Colonic mucosa (tissue), 4 donors: ENCODE data around the gene MLPH. TPM values are rescaled to one million over a fixed set of nuclear protein-coding genes. Genes with fewer than 3 reads are reported as not detected.

Experiments
- DNase-seq: peaks from one replicate; pipeline ENCODE4 v3.0.0-alpha.2; 2020
- H3K27ac ChIP-seq: fragments of 200-600 bp; one replicate; pipeline ENCODE4 v1.8.0; 2021
- H3K27me3 ChIP-seq: fragments of 200-600 bp; one replicate; pipeline ENCODE4 v1.8.0; 2021
- H3K36me3 ChIP-seq: fragments of 200-600 bp; one replicate; pipeline ENCODE4 v1.8.0; 2021
- H3K4me1 ChIP-seq: fragments of 200-600 bp; one replicate; pipeline ENCODE4 v1.8.0; 2021; ENCODE audit warnings: mild to moderate bottlenecking
- H3K4me3 ChIP-seq: fragments of 200-600 bp; one replicate; pipeline ENCODE4 v1.8.0; 2021
- H3K9ac ChIP-seq, 2 donors: one replicate each; pipeline ENCODE4 v1.7.0; 2013; ENCODE audit warnings: control low read depth in 2 of 2, low read depth in 2 of 2, low read length in 2 of 2
- H3K9me3 ChIP-seq: fragments of 200-600 bp; one replicate; pipeline ENCODE4 v1.8.0; 2021
- CTCF ChIP-seq: fragments of 200-600 bp; IDR thresholded peaks from one replicate; pipeline ENCODE4 v1.8.0; 2022; ENCODE audit warnings: antibody characterized with exemption, mild to moderate bottlenecking
- intact Hi-C: fragments of 100-400 bp; cut with DNase I; formaldehyde crosslinking; loops from one replicate; pipeline ENCODE4 v1.14.1; 2022
- total RNA-seq, 2 donors: library from RNA; stranded (reverse); fragmentation: NEBNext Ultra II Directional in 1 of 2; extraction: Animal tissue kit (Norgen Biotek cat#: 25700) in 1 of 2; gene quantifications; one replicate each; pipeline ENCODE4 v1.2.1, GENCODE V29; 2021
- donor health status: healthy.
- donor health status: DM: no; HTN: no; CAD: no.
- donor health status: DM: no; HTN: no; CAD: no.

The MLPH gene
- total RNA-seq, 2 donors from 2014 or later = 87.9 to 111 TPM

DNA sequence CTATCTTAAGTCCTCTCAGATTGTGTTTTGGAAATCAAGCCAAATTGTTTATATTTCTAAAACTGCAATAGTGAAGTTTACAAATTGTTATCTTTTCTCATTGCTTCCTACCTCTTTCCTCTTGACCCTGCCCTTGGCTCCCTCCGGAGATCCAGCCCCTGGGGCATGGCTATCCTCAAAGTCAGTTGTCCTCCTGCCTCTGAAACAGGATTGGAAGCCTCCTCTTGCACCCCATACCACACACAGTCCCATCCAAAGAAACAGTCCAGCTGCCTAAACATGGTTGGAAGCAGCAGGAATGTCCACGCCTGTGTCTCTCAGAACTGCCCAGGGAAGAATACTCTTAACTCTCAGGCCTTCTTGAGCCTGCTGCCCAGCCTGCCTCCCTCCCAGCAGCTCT is 43.0 kb upstream of the MLPH start:
- no peak for TF ChIP-seq CTCF
- DNase-seq = no peak
- H3K9ac ChIP-seq = no peak overlapping the region
- no peak overlapping the region for H3K4me3 ChIP-seq
- H3K27ac ChIP-seq = no peak overlapping the region
- H3K9me3 ChIP-seq = no peaks in the 10 kb centered on the region
- H3K27me3 ChIP-seq = no peaks in the 10 kb centered on the region
- no peaks in the 10 kb centered on the region for H3K36me3 ChIP-seq
- intact Hi-C loops = no loop called here
- H3K4me1 ChIP-seq = no peaks in the 10 kb centered on the region

- intact Hi-C loops = no loop called here
- Histone ChIP-seq H3K4me3 (no peak overlapping the region), H3K27me3 (no peaks in the 10 kb centered on the region), H3K9me3 (no peaks in the 10 kb centered on the region), H3K27ac (no peak overlapping the region), H3K4me1 (no peaks in the 10 kb centered on the region), H3K36me3 (no peaks in the 10 kb centered on the region), H3K9ac (no peak overlapping the region)
- DNase-seq = no peak
- TF ChIP-seq CTCF = no peak
Measured at GRCh38 chr2:237445611-237446337, 41.3 kb upstream of the MLPH start.

GRCh38 chr2:237446338-237446665 is 40.7 kb upstream of the MLPH start:
- Histone ChIP-seq H3K27me3 (no peaks in the 10 kb centered on the region), H3K4me3 (no peak overlapping the region), H3K9me3 (no peaks in the 10 kb centered on the region), H3K27ac (no peak overlapping the region), H3K4me1 (no peaks in the 10 kb centered on the region), H3K9ac (no peak overlapping the region), H3K36me3 (no peaks in the 10 kb centered on the region)
- intact Hi-C loops = no loop called here
- no peak for TF ChIP-seq CTCF
- no peak for DNase-seq

GRCh38 chr2:237447496-237447895 is 39.6 kb upstream of the MLPH start:
- no peaks in the 10 kb centered on the region for H3K9me3 ChIP-seq
- intact Hi-C loops = no loop called here
- no peak overlapping the region for H3K27ac ChIP-seq
- no peak for TF ChIP-seq CTCF
- no peak for DNase-seq
- no peaks in the 10 kb centered on the region for H3K4me1 ChIP-seq
- no peaks in the 10 kb centered on the region for H3K36me3 ChIP-seq
- no peak overlapping the region for H3K4me3 ChIP-seq
- no peaks in the 10 kb centered on the region for H3K27me3 ChIP-seq
- no peak overlapping the region for H3K9ac ChIP-seq

DNA sequence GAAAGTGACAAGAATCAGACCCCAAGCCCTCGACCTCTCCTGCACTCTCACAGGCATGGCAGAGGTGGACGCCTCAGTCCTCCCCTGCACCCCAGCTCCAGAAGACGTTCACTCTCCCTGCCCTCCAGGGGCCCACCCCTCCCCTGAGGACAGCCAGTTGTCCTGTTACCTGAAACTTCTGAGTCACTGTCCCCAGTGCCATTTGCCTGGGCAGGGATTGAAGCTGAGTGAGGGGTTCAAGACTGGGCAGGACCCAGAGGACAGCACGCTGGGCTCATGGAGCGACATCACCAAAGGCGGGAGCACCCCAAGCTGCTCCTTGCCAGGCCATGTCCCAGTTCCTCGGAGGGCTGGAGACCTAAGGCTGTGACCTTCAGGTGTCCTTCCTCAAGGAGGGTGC is 38.9 kb upstream of the MLPH start:
- no peak for DNase-seq
- no peak for TF ChIP-seq CTCF
- H3K4me1 ChIP-seq = no peaks in the 10 kb centered on the region
- intact Hi-C loops = no loop called here
- no peaks in the 10 kb centered on the region for H3K27me3 ChIP-seq
- H3K9me3 ChIP-seq = no peaks in the 10 kb centered on the region
- no peaks in the 10 kb centered on the region for H3K36me3 ChIP-seq
- H3K4me3 ChIP-seq = no peak overlapping the region
- no peak overlapping the region for H3K27ac ChIP-seq
- no peak overlapping the region for H3K9ac ChIP-seq
